ELR (cell line): ENCODE data around the gene TXNIP.
"Not testable (repeated sequence)": the region's sequence is repeated elsewhere in the genome, so short reads cannot be mapped to it uniquely, and the experiment has no call there.

Source experiments
- DNase-seq: peaks from one replicate; pipeline ENCODE4 v3.0.0-alpha.2; 2015; ENCODE audit warnings: low read depth

Gene TXNIP

GRCh38 chr1:145996433-145997015, at the start of gene TXNIP:
Gene TXNIP (minus strand): TSS chr1:145996579. CDS start chr1:145996266, 313 bp downstream.
- DNase-seq: peak; percentile 98

GRCh38 chr1:146039844-146040194, 43.4 kb upstream of the TXNIP start:
- DNase-seq: no peak

- DNase-seq: peak; percentile 92
These were observed 40.7 kb upstream of the TXNIP start for GRCh38 chr1:146036965-146037646.

- no peak for DNase-seq
These were observed 40.0 kb upstream of the TXNIP start for GRCh38 chr1:146036241-146036964.

GRCh38 chr1:146035048-146035423, 38.7 kb upstream of the TXNIP start:
- peak; percentile 64 for DNase-seq

- DNase-seq: peak; percentile 76
These were observed 36.3 kb upstream of the TXNIP start for GRCh38 chr1:146032631-146033219.

- no peak for DNase-seq
These were observed 35.1 kb upstream of the TXNIP start for GRCh38 chr1:146031476-146031875.

- no peak for DNase-seq
These were observed 32.7 kb upstream of the TXNIP start for GRCh38 chr1:146029117-146029516.

- DNase-seq: not testable (repeated sequence)
These were observed 30.3 kb upstream of the TXNIP start for GRCh38 chr1:146026650-146027049.

GRCh38 chr1:146025787-146026495, 29.6 kb upstream of the TXNIP start:
- not testable (repeated sequence) for DNase-seq

GRCh38 chr1:146022403-146023127, 26.2 kb upstream of the TXNIP start:
- no peak for DNase-seq

GRCh38 chr1:146021622-146022402, 25.4 kb upstream of the TXNIP start, which contains the start of gene HJV:
Gene HJV (minus strand): TSS chr1:146021735. CDS start chr1:146020231, 1,504 bp downstream.
- DNase-seq: no peak

- DNase-seq: no peak
These were observed 24.7 kb upstream of the TXNIP start for GRCh38 chr1:146021050-146021445.

- no peak for DNase-seq
These were observed 24.0 kb upstream of the TXNIP start for GRCh38 chr1:146020058-146021049.

GRCh38 chr1:146019231-146020057, 23.1 kb upstream of the TXNIP start:
- no peak for DNase-seq

- DNase-seq: no peak
These were observed 20.5 kb upstream of the TXNIP start for GRCh38 chr1:146016891-146017290.

- no peak for DNase-seq
These were observed 17.2 kb upstream of the TXNIP start for GRCh38 chr1:146013559-146013922.

- peak; percentile 94 for DNase-seq
These were observed 16.6 kb upstream of the TXNIP start for GRCh38 chr1:146012703-146013558.
